T-helper 2 cell treated with Interferon-gamma antibody and Interleukin-4, amounts not matched to agents 5 μg/mL and 100 μg/mL, for 36 hours (primary cell): ENCODE data around the gene CLCNKB.

ENCODE experiments used
- DNase-seq: peaks from one replicate; pipeline ENCODE4 v3.0.0; 2021; ENCODE audit warnings: low spot score
- H3K27ac Mint-ChIP-seq: one replicate; pipeline ENCODE4 v1.8.0; 2021; ENCODE audit warnings: mild to moderate bottlenecking, mixed read lengths
- H3K27me3 Mint-ChIP-seq: one replicate; pipeline ENCODE4 v1.8.0; 2021; ENCODE audit warnings: low read depth, mixed read lengths
- H3K36me3 Mint-ChIP-seq: one replicate; pipeline ENCODE4 v1.8.0; 2021; ENCODE audit warnings: low read depth, mixed read lengths
- H3K4me1 Mint-ChIP-seq: one replicate; pipeline ENCODE4 v1.8.0; 2021; ENCODE audit warnings: low read depth, mixed read lengths
- H3K4me3 Mint-ChIP-seq: one replicate; pipeline ENCODE4 v1.8.0; 2022; ENCODE audit warnings: mild to moderate bottlenecking, moderate library complexity, mixed read lengths
- H3K9me3 Mint-ChIP-seq: one replicate; pipeline ENCODE4 v1.8.0; 2021; ENCODE audit warnings: mixed read lengths

CLCNKB gene

DNA sequence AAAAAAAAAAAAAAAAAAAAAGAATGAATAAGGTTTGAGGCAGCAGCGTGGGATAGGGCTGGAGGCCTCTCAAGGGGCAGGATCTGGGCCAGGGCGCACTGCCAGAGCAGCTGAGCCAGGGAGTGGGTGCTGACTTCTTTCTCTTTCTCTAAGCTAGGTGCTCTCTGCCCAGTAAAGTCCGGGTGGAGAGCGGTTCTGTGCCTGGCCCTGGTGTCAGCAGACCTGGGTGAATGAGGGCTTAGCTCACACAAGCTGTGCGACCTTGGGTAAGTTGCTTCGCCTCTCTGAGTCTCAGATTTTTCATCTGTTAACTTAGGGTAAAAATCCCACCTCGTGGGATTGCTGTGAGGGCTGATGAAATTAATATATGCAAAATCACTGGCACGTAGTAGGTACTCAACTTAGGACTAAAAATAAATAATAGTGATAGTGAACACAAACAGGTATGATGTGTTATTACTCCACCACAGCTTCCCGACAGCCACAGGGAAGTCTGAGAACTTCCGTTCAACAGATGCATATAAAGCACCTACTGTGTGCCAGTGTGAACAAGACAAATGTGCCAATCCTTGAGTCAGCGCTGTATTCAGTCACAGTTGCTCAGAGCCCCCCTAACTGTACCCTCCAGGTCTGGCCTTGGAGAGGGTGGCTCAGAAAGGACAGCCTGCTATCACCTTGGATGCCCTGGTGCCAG is 31.9 kb downstream of the CLCNKB start:
- H3K27me3 Mint-ChIP-seq: peaks cover 32% of the 10 kb centered on the region
- DNase-seq: no peak
- H3K36me3 Mint-ChIP-seq: no peaks in the 10 kb centered on the region
- no peak overlapping the region for H3K27ac Mint-ChIP-seq
- H3K4me1 Mint-ChIP-seq: peaks cover 9% of the 10 kb centered on the region
- H3K9me3 Mint-ChIP-seq: no peaks in the 10 kb centered on the region
- H3K4me3 Mint-ChIP-seq: no peak overlapping the region

DNA sequence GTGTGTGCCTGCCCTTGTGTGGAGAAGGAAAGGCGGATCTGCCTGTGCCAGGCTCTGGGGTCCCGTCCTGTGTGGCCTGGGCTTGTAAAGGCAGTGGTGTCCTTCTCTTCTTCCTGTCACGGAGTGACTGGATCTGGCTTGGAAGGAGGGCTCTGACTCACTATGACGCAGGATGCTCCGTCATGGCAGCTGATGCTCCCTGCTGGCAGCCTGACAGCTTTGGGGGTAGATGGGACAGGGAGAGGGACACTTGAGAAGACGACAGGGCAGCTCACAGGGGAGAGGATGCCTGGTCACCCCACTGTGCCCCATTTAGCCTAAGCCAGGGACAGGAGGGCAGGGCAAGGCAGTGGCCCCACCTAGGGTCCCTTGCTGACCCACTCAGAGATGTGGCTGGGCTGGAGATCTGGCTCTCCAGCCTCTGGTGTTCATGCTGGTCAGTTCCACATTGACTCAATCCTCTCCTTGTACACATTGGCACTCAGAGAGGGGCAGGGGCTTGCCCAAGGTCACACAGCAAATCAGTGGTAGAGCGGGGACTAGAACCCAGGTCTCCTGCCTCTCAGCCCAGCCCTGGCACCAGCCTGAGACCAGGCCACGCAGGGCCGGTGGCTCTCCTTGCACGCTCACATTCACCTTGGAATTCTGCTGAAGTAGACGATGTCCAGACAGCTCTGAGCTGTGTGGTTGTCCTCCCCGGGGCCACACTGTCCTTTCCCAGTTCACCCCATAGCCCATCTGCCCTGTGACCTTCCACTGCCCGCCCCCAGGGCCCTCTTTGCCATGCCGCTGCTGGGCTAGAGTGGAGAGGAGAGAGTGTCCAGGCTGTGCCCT is 32.7 kb downstream of the CLCNKB start:
- H3K9me3 Mint-ChIP-seq: no peaks in the 10 kb centered on the region
- no peaks in the 10 kb centered on the region for H3K36me3 Mint-ChIP-seq
- no peak overlapping the region for H3K27ac Mint-ChIP-seq
- H3K4me3 Mint-ChIP-seq: no peak overlapping the region
- peaks cover 9% of the 10 kb centered on the region for H3K4me1 Mint-ChIP-seq
- no peak for DNase-seq
- peaks cover 28% of the 10 kb centered on the region for H3K27me3 Mint-ChIP-seq

DNA sequence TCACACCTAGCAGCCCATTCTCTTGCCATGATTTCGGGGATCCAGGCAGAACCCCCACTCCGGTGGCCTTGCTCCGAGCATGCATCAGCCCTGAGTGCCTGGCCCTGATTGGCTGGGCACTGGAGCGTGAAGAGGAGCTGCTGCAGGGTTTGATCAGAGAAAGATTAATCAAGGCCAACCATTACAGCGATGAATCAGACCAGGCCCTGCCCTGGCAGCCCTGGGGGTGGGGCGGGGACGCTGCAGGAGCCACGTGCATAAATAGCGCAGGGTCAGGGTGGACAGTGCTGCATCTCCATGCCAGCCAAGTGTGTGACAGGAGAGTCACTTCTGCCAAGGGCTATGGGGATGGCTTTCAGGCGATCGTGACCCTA is 33.3 kb downstream of the CLCNKB start:
- Mint-ChIP-seq H3K27ac (no peak overlapping the region), H3K27me3 (peaks cover 24% of the 10 kb centered on the region), H3K9me3 (no peaks in the 10 kb centered on the region), H3K4me3 (no peak overlapping the region), H3K36me3 (no peaks in the 10 kb centered on the region), H3K4me1 (peaks cover 9% of the 10 kb centered on the region)
- no peak for DNase-seq

DNA sequence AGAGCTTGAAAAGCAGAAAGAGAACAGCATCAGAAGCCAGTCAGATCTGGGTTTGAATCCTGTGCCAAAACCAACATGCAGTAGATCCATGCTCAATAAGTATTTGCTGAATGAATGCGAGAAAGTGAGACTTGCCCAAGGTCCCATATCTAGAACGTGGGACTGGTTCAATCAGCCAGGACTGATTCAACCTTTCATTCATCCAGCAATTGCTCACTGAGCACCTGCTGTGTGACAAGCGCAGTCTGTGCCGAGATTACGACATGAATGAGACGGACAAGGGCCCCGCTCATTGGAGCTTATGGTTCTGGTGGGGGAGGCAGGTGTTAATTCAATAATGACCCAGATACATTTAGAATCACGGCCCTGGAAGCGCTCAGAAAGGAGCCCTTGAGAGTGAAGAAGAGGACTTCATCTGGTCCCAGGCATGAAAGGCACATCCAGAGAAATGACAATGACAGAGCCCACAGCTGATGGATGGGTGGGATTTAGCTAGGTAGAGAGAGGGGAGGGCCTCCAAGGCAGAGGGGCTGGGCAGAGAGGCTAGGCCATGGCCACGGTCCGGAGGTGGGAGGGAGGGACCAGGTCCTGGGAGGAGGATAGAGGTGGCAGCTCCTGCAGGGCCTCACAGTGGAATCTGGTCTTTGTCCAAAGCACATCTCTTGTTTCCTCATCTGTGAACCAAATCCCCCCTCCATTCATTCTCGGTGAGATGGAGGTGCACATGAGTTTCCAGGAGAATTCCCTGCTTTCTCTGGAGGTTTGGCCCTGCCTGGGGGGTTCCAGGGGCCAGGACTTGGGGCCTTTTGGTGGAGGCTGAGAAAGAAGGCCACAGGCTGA is 34.0 kb downstream of the CLCNKB start:
- H3K27ac Mint-ChIP-seq: no peak overlapping the region

DNA sequence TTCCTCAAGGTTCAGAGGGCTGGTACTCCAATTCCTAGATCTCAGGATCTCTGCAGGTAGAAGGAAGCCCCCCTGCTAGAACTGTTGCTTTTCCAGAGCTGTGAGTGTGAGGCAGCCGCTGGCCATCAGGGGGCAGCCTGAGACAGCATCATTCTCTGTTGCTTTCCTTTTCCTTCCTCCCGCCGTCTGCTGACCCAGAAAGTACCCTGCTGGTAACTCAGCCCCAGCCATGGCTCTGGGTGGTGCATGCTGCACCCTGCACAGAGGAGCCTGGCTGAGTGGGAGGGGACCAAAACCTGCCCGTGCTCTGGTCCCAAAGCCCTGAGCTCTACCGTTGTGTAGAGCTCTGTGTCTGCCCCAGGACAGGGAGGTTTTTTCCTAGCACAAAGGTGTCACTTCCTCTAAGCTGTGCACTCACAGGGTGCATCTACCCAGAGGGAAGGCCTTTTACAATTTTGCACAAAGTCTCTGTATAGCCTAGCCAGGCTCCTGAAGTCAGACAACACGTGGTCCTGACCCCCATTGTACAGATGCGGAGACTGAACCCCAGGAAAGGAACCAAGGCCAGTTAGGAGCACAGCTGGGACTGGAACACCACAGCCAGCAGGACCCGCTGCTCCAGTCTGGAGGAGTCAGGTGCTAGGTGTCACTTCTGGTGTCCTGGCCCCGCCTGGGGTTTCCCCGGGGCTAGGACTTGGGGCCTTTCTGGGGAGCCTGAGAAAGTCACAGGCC is 35.5 kb downstream of the CLCNKB start:
- Mint-ChIP-seq H3K4me1 (peaks cover 6% of the 10 kb centered on the region), H3K9me3 (no peaks in the 10 kb centered on the region), H3K27me3 (peaks cover 8% of the 10 kb centered on the region), H3K27ac (peak overlapping the region; percentile 32), H3K36me3 (no peaks in the 10 kb centered on the region), H3K4me3 (peak overlapping the region; percentile 57)
- peak; percentile 65 for DNase-seq

More for the DNA sequence above, 34.0 kb downstream of the CLCNKB start:
- Mint-ChIP-seq H3K27me3 (peaks cover 16% of the 10 kb centered on the region), H3K9me3 (no peaks in the 10 kb centered on the region), H3K4me3 (no peak overlapping the region), H3K36me3 (no peaks in the 10 kb centered on the region), H3K4me1 (peaks cover 9% of the 10 kb centered on the region)
- no peak for DNase-seq

DNA sequence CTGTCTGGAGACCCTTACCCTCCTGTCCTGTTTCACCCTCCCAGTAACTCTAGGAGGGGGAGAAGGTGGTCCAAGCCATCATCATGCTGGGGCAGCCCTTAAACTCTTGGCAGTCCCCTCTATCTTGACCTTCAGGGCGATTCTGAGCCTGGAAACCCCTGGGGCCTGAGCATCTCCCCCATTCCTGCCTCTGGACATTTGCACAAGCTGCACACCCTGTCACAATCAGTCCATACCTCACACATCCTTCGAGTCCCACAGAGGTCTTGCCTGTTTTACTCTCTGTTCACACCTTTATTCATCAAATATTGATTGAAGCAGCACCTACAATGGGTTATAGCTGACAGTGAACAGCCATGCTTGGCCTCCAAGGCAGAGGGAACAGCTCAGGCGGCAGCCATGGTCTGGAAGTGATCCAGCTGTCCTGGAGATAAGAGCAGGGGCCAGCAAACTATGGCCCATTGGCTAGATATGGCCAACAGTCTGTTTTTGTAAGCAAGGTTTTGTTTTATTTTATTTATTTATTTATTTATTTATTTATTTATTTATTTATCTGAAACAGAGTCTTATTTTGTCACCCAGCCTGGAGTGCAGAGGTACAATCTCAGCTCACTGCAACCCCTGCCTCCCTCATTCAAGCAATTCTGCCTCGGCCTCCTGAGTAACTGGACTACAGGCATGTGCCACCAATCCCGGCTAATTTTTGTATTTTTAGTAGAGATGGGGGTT is 37.0 kb downstream of the CLCNKB start:
- Mint-ChIP-seq H3K4me3 (no peak overlapping the region), H3K4me1 (peaks cover 6% of the 10 kb centered on the region), H3K27ac (no peak overlapping the region), H3K27me3 (peaks cover 3% of the 10 kb centered on the region), H3K9me3 (no peaks in the 10 kb centered on the region), H3K36me3 (no peaks in the 10 kb centered on the region)
- DNase-seq: no peak

DNA sequence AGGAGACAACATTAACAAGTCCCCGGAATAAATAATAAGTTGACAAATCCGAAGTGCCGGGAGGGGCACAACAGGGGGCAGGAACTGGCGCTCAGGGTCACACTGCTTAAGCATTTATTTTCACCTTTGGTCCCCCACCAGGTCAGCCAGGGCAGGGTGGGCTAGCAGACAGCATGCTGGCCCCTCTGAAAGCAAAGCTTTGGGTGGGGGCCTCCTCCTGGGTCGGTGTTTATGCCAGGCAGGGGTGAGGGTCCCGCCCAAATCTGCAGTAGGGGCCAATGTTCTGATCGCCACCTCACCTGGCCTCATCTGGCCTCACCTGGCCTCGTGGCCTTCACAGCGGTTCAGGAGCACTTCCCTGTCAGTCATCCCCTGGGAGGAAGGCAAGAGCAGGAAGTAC is 38.1 kb downstream of the CLCNKB start:
- Mint-ChIP-seq H3K9me3 (no peaks in the 10 kb centered on the region), H3K4me3 (no peak overlapping the region), H3K27ac (no peak overlapping the region), H3K27me3 (no peaks in the 10 kb centered on the region), H3K36me3 (no peaks in the 10 kb centered on the region), H3K4me1 (peaks cover 6% of the 10 kb centered on the region)
- no peak for DNase-seq

DNA sequence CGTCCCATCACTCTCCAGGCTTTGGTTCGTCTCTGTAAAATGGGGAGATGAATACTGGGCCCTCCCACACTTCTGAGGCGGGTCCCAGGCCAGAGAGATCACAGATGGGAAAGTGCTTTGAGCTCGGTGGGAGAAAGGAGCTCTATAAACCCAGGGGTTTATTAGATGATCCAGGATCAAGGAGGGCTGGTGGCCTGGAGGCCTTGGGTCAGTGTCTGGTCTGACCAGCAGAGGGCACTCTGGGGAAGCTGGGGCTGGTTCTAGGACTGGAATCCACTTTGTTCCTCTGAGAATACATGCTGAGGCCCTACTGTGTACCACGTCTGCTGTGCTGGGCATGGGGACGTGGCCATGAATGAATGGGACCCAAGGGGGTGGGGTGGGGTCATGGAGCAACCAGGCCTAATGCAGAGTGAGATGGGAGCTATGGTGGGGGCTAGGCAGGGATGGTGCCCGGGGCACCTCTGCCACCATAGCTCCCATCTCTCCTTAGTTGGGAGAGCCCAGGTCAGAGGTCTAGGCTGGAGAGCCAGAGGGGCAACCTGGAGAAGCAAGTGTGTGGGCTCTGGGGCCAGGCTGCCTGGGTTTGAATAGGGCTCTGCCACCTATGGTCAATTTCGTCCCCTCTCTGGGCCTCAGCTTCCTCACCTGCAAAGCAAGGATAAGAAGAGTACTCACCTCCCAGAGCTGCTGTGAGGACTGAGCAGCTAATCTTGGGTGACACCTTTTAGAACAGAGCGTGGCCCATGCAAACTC is 38.9 kb downstream of the CLCNKB start:
- H3K36me3 Mint-ChIP-seq: no peaks in the 10 kb centered on the region
- no peaks in the 10 kb centered on the region for H3K27me3 Mint-ChIP-seq
- no peak overlapping the region for H3K27ac Mint-ChIP-seq
- H3K4me3 Mint-ChIP-seq: no peak overlapping the region
- peak; percentile 42 for DNase-seq
- peaks cover 6% of the 10 kb centered on the region for H3K4me1 Mint-ChIP-seq
- H3K9me3 Mint-ChIP-seq: no peaks in the 10 kb centered on the region

DNA sequence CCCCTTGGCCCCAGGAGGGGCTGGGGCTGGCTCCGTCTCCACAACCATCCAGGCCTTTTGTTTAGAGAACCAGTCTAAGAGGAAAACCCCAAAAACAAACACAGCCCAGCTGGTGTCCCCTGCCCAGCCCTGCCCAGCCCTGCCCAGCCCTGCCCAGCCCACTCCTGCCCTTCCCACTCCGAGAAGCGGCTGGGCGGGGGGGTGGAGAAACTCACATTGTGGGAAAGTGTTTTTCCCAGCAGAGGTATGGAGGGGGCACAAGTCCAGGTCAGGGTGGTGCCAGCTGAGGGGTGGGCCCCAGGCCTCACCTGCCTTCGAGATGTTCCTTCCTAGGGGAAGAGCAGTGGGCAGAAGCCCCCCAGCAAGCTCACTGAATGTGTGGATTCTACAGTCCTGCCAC is 39.9 kb downstream of the CLCNKB start:
- no peaks in the 10 kb centered on the region for H3K9me3 Mint-ChIP-seq
- H3K27me3 Mint-ChIP-seq: no peaks in the 10 kb centered on the region
- H3K27ac Mint-ChIP-seq: no peak overlapping the region

DNA sequence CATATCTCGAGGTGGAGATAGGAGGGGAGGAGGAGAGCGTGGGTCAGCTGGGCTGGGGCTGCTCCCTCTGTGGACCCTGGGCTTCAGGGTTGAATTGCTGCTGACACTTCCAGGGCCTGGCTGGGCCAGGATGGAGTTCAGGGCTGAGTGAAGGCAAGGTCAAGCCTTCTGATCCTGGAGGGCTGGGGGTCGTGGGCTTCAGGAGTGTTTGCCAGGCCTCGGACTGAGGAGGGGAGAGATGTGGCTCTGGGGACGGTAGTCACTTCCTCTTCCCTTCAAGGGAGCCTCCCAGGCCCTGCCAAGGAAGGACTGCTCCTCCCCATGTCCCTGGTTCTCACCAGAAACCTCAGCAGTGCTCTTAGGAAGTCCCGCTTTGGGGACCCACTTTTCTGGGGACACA is 41.9 kb downstream of the CLCNKB start:
- no peak overlapping the region for H3K4me3 Mint-ChIP-seq
- no peak for DNase-seq
- no peaks in the 10 kb centered on the region for H3K36me3 Mint-ChIP-seq
- H3K27ac Mint-ChIP-seq: no peak overlapping the region
- H3K9me3 Mint-ChIP-seq: no peaks in the 10 kb centered on the region
- no peaks in the 10 kb centered on the region for H3K27me3 Mint-ChIP-seq
- no peaks in the 10 kb centered on the region for H3K4me1 Mint-ChIP-seq

More for the DNA sequence above, 39.9 kb downstream of the CLCNKB start:
- Mint-ChIP-seq H3K36me3 (no peaks in the 10 kb centered on the region), H3K4me1 (peaks cover 6% of the 10 kb centered on the region), H3K4me3 (no peak overlapping the region)
- DNase-seq: no peak

DNA sequence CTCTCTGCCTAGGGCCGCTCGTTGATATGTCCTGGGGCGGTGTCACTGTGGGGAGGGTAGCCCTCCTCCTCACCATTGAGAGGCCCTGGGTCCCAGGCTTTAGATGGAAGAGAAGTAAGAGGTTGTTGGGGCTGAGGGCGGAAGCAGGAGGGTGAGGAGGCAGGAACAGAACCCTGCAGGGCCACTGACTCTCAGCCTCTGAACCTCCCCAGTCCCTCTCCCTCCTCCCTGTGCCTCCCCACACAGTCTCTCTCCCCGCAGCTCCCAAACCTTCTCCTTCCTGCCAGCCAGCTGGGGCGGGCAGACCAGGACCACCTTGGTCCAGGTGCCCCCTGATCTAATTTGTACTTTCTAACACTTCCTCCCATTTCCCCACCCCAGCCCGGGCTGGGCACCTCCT is 44.2 kb downstream of the CLCNKB start:
- H3K27ac Mint-ChIP-seq: no peak overlapping the region
- no peaks in the 10 kb centered on the region for H3K4me1 Mint-ChIP-seq
- H3K9me3 Mint-ChIP-seq: no peaks in the 10 kb centered on the region
- H3K27me3 Mint-ChIP-seq: no peaks in the 10 kb centered on the region
- no peaks in the 10 kb centered on the region for H3K36me3 Mint-ChIP-seq
- no peak overlapping the region for H3K4me3 Mint-ChIP-seq
- no peak for DNase-seq

DNA sequence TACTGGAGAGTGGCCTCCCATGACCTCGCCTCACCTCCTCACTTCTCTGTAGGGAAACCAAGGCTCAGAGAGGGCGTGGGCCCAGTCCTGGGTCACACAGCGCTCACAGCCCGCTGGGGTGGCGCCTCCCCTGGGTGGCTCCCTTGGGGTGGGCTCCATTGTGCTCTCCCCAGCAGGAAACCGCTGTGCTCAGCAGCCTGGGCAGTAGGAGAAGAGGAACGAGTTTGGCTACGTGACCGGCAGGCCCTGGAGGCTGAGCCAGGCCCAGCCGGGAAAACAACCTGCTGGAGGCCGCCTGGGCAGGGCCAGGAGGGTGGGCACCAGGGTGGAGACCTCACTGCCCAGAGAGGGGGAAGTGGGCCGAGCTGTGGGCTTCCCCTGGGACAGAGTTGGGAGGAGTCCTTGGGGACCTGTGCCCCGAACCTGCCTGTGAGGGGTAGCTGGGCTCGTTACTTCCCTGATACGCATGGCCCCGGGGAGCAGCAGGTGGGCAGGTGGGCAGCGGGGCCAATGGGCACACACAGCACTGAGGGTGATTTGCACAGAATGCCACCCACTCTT is 44.8 kb downstream of the CLCNKB start:
- Mint-ChIP-seq H3K27me3 (no peaks in the 10 kb centered on the region), H3K27ac (no peak overlapping the region)
- DNase-seq: no peak

More for the DNA sequence above, 44.8 kb downstream of the CLCNKB start:
- no peaks in the 10 kb centered on the region for H3K9me3 Mint-ChIP-seq
- no peaks in the 10 kb centered on the region for H3K4me1 Mint-ChIP-seq
- H3K36me3 Mint-ChIP-seq: no peaks in the 10 kb centered on the region
- no peak overlapping the region for H3K4me3 Mint-ChIP-seq
